ENCODE measurements around the gene YPEL3.

The YPEL3 gene

DNA sequence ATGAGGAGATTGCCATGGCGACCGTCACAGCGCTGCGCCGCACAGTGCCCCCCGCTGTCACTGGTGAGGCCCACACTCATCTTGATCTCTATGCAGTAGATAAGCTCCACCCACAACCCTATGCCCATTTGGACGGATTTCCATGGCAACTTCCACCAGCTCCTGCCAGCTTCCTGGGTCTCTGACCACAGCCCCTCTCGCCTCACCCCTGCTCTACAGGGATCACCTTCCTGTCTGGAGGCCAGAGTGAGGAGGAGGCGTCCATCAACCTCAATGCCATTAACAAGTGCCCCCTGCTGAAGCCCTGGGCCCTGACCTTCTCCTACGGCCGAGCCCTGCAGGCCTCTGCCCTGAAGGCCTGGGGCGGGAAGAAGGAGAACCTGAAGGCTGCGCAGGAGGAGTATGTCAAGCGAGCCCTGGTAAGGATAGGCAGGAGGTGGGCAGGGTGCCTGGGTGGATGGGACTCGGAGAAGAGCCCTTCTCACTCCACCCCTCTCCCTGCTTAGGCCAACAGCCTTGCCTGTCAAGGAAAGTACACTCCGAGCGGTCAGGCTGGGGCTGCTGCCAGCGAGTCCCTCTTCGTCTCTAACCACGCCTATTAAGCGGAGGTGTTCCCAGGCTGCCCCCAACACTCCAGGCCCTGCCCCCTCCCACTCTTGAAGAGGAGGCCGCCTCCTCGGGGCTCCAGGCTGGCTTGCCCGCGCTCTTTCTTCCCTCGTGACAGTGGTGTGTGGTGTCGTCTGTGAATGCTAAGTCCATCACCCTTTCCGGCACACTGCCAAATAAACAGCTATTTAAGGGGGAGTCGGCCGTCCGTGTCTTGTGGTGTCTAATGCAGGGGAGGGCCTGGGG, 26.2 kb downstream of the YPEL3 start:
- H3K4me2 ChIP-seq (ENCODE audit: low read length, poor library complexity, severe bottlenecking), result no peak overlapping the region
- no peak overlapping the region for H2BK120ac ChIP-seq (ENCODE audit: low read depth, low read length)
- no peak overlapping the region for H2BK5ac ChIP-seq (ENCODE audit: low read depth, low read length, poor library complexity, severe bottlenecking)
- no peak overlapping the region for H3K18ac ChIP-seq (ENCODE audit: low read depth in 1 of 2, low read length in 2 of 2)
- H3K36me3 ChIP-seq (ENCODE audit: control insufficient read depth in 1 of 2, insufficient read depth in 2 of 2, low read depth in 1 of 2, low read length in 2 of 2), result peaks cover 64 to 68% of the 10 kb centered on the region in 2 experiments
- H3K4me3 ChIP-seq (ENCODE audit: insufficient read depth in 1 of 2, low read depth in 1 of 2, low read length in 2 of 2), result peak overlapping the region in 1 of 2 experiments; percentile 63
- no peak overlapping the region for H3K23ac ChIP-seq (ENCODE audit: low read length in 2 of 2)
- H2AK5ac ChIP-seq (ENCODE audit: low read length, severe bottlenecking), result no peak overlapping the region
- DNase-seq, result no peak
- no peak overlapping the region for H3K27ac ChIP-seq (ENCODE audit: low read length, poor library complexity, severe bottlenecking)
- no peak overlapping the region for H2BK15ac ChIP-seq (ENCODE audit: low read depth, poor library complexity, severe bottlenecking)
- H3K14ac ChIP-seq (ENCODE audit: low read length in 2 of 2), result no peak overlapping the region
- WGBS, result 94% methylated on average over 26 of the region's 31 CpGs
- H3K4ac ChIP-seq (ENCODE audit: low read depth in 1 of 2, low read length in 2 of 2), result no peak overlapping the region
- peak overlapping the region; percentile 100 for H3K9ac ChIP-seq (ENCODE audit: low read length)
- H4K8ac ChIP-seq (ENCODE audit: low read length), result no peak overlapping the region
- H3K9me3 ChIP-seq (ENCODE audit: control insufficient read depth, low read length), result no peaks in the 10 kb centered on the region
- H2BK12ac ChIP-seq (ENCODE audit: low read length in 2 of 2), result no peak overlapping the region
- H2AFZ ChIP-seq (ENCODE audit: low read depth, low read length), result no peak overlapping the region
- no peaks in the 10 kb centered on the region for H3K27me3 ChIP-seq (ENCODE audit: control insufficient read depth in 1 of 2, insufficient read depth in 1 of 2, low read length in 2 of 2)
- peaks cover 10% of the 10 kb centered on the region for H3K79me1 ChIP-seq (replicated peaks; ENCODE audit: low read length, poor library complexity, severe bottlenecking)
- peaks cover 28% of the 10 kb centered on the region for H3K4me1 ChIP-seq (ENCODE audit: control insufficient read depth, insufficient read depth, low read depth, low read length)
- no peak overlapping the region for H4K91ac ChIP-seq (ENCODE audit: low read length)

DNA sequence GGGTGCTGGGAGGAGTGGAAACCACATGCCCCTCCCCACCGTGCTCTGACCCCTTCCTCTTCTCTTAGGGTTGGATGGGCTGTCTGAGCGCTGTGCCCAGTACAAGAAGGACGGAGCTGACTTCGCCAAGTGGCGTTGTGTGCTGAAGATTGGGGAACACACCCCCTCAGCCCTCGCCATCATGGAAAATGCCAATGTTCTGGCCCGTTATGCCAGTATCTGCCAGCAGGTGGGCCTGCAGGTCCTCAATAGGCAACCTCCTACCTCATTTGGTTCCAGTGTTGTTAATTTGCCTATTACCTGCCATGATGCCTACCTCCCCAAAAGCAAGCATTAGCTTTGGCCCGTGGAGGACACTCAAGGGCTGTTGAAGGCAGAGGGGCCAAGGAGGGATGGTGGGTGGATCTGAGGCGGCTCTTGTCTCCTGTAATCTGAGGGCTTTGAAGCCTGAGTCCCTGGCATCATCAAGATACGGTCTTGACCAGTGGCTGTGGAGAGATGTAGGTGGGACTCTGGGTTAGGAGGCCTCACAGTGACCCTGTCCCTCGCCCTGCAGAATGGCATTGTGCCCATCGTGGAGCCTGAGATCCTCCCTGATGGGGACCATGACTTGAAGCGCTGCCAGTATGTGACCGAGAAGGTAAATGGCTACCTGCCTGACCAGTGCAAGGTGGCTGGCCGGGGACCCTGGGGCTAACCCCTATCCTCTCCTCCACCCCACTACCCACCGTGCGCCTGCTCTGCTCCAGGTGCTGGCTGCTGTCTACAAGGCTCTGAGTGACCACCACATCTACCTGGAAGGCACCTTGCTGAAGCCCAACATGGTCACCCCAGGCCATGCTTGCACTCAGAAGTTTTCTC, 27.0 kb downstream of the YPEL3 start:
- Histone ChIP-seq H3K9me3 (ENCODE audit: control insufficient read depth, low read length) (no peaks in the 10 kb centered on the region), H3K23ac (ENCODE audit: low read length in 2 of 2) (peak overlapping the region in 1 of 2 experiments; percentile 40)
- WGBS, result 97% methylated on average over 17 of the region's 17 CpGs

DNA sequence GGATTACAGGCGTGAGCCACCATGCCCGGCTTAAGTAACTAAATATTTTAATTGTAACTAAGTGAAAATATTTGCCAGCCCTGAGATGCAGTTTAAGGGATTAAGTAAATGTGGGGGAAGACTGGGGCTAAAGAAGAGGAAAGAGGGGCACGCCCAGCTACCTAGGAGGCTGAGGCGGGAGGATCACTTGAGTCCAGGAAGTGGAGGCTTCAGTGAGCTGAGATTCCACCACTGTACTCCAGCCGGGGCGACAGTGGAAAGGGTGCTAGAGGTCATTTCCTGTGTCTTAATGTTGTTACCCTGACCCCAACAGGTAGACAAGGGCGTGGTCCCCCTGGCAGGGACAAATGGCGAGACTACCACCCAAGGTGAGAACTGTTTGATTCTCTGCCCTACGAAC, 27.7 kb downstream of the YPEL3 start:
- no peak overlapping the region for H2AK5ac ChIP-seq (ENCODE audit: low read length, severe bottlenecking)
- DNase-seq, result no peak
- peak overlapping the region in 1 of 2 experiments; percentile 40 for H3K23ac ChIP-seq (ENCODE audit: low read length in 2 of 2)
- peaks cover 60 to 65% of the 10 kb centered on the region in 2 experiments for H3K36me3 ChIP-seq (ENCODE audit: control insufficient read depth in 1 of 2, insufficient read depth in 2 of 2, low read depth in 1 of 2, low read length in 2 of 2)
- H3K4me1 ChIP-seq (ENCODE audit: control insufficient read depth, insufficient read depth, low read depth, low read length), result peaks cover 36% of the 10 kb centered on the region
- H3K9me3 ChIP-seq (ENCODE audit: control insufficient read depth, low read length), result no peaks in the 10 kb centered on the region
- H3K14ac ChIP-seq (ENCODE audit: low read length in 2 of 2), result peak overlapping the region in 1 of 2 experiments; percentile 19
- H3K18ac ChIP-seq (ENCODE audit: low read depth in 1 of 2, low read length in 2 of 2), result no peak overlapping the region
- no peak overlapping the region for H4K91ac ChIP-seq (ENCODE audit: low read length)
- H2BK12ac ChIP-seq (ENCODE audit: low read length in 2 of 2), result no peak overlapping the region
- 94% methylated on average over 9 of the region's 9 CpGs for WGBS
- H3K27me3 ChIP-seq (ENCODE audit: control insufficient read depth in 1 of 2, insufficient read depth in 1 of 2, low read length in 2 of 2), result no peaks in the 10 kb centered on the region
- no peak overlapping the region for H2BK5ac ChIP-seq (ENCODE audit: low read depth, low read length, poor library complexity, severe bottlenecking)
- H3K9ac ChIP-seq (ENCODE audit: low read length), result peak overlapping the region; percentile 100
- H3K79me1 ChIP-seq (replicated peaks; ENCODE audit: low read length, poor library complexity, severe bottlenecking), result peaks cover 11% of the 10 kb centered on the region
- no peak overlapping the region for H3K27ac ChIP-seq (ENCODE audit: low read length, poor library complexity, severe bottlenecking)
- H3K4ac ChIP-seq (ENCODE audit: low read depth in 1 of 2, low read length in 2 of 2), result no peak overlapping the region
- H2BK120ac ChIP-seq (ENCODE audit: low read depth, low read length), result no peak overlapping the region
- H4K8ac ChIP-seq (ENCODE audit: low read length), result peak overlapping the region; percentile 5
- no peak overlapping the region for H3K4me2 ChIP-seq (ENCODE audit: low read length, poor library complexity, severe bottlenecking)
- no peak overlapping the region for H2AFZ ChIP-seq (ENCODE audit: low read depth, low read length)
- no peak overlapping the region for H2BK15ac ChIP-seq (ENCODE audit: low read depth, poor library complexity, severe bottlenecking)
- H3K4me3 ChIP-seq (ENCODE audit: insufficient read depth in 1 of 2, low read depth in 1 of 2, low read length in 2 of 2), result peak overlapping the region; percentile 14 to 98

More for the DNA sequence above, 27.0 kb downstream of the YPEL3 start:
- Histone ChIP-seq H3K4me1 (ENCODE audit: control insufficient read depth, insufficient read depth, low read depth, low read length) (peaks cover 30% of the 10 kb centered on the region), H3K27me3 (ENCODE audit: control insufficient read depth in 1 of 2, insufficient read depth in 1 of 2, low read length in 2 of 2) (no peaks in the 10 kb centered on the region), H2BK120ac (ENCODE audit: low read depth, low read length) (no peak overlapping the region), H2BK12ac (ENCODE audit: low read length in 2 of 2) (no peak overlapping the region), H3K27ac (ENCODE audit: low read length, poor library complexity, severe bottlenecking) (no peak overlapping the region), H3K4me3 (ENCODE audit: insufficient read depth in 1 of 2, low read depth in 1 of 2, low read length in 2 of 2) (peak overlapping the region in 1 of 2 experiments; percentile 98), H3K36me3 (ENCODE audit: control insufficient read depth in 1 of 2, insufficient read depth in 2 of 2, low read depth in 1 of 2, low read length in 2 of 2) (peaks cover 64 to 68% of the 10 kb centered on the region in 2 experiments), H3K4me2 (ENCODE audit: low read length, poor library complexity, severe bottlenecking) (no peak overlapping the region), H3K79me1 (replicated peaks; ENCODE audit: low read length, poor library complexity, severe bottlenecking) (peaks cover 10% of the 10 kb centered on the region), H3K18ac (ENCODE audit: low read depth in 1 of 2, low read length in 2 of 2) (no peak overlapping the region), H3K9ac (ENCODE audit: low read length) (peak overlapping the region; percentile 100), H2AK5ac (ENCODE audit: low read length, severe bottlenecking) (no peak overlapping the region), H3K14ac (ENCODE audit: low read length in 2 of 2) (no peak overlapping the region), H2BK5ac (ENCODE audit: low read depth, low read length, poor library complexity, severe bottlenecking) (no peak overlapping the region), H4K8ac (ENCODE audit: low read length) (peak overlapping the region; percentile 5), H4K91ac (ENCODE audit: low read length) (no peak overlapping the region), H2AFZ (ENCODE audit: low read depth, low read length) (no peak overlapping the region), H2BK15ac (ENCODE audit: low read depth, poor library complexity, severe bottlenecking) (no peak overlapping the region), H3K4ac (ENCODE audit: low read depth in 1 of 2, low read length in 2 of 2) (no peak overlapping the region)
- DNase-seq, result peak; percentile 59

DNA sequence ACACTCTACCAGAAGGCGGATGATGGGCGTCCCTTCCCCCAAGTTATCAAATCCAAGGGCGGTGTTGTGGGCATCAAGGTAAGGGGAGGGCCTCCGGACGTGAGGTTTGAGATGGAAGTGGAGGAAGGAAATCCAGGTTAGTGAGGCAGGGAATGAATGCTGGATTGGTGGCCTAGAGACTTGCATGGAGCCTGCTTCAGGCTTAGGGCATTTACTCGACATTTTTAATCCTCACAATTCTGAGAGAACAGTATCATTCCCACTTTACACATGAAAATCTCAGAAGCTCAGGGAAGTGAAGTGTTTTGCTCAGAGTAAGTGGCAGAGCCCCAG, 28.5 kb downstream of the YPEL3 start:
- Histone ChIP-seq H3K4me3 (ENCODE audit: insufficient read depth in 1 of 2, low read depth in 1 of 2, low read length in 2 of 2) (peak overlapping the region; percentile 48 to 98), H2BK15ac (ENCODE audit: low read depth, poor library complexity, severe bottlenecking) (no peak overlapping the region)

More for the DNA sequence above, 28.5 kb downstream of the YPEL3 start:
- no peak overlapping the region for H3K14ac ChIP-seq (ENCODE audit: low read length in 2 of 2)
- H3K23ac ChIP-seq (ENCODE audit: low read length in 2 of 2), result no peak overlapping the region
- H3K4ac ChIP-seq (ENCODE audit: low read depth in 1 of 2, low read length in 2 of 2), result no peak overlapping the region
- no peak overlapping the region for H2BK12ac ChIP-seq (ENCODE audit: low read length in 2 of 2)
- no peak overlapping the region for H2AK5ac ChIP-seq (ENCODE audit: low read length, severe bottlenecking)
- H4K8ac ChIP-seq (ENCODE audit: low read length), result no peak overlapping the region
- no peak overlapping the region for H2BK5ac ChIP-seq (ENCODE audit: low read depth, low read length, poor library complexity, severe bottlenecking)
- H3K27me3 ChIP-seq (ENCODE audit: control insufficient read depth in 1 of 2, insufficient read depth in 1 of 2, low read length in 2 of 2), result no peaks in the 10 kb centered on the region
- H3K4me2 ChIP-seq (ENCODE audit: low read length, poor library complexity, severe bottlenecking), result peak overlapping the region; percentile 98
- DNase-seq, result no peak
- no peak overlapping the region for H2BK120ac ChIP-seq (ENCODE audit: low read depth, low read length)
- H3K18ac ChIP-seq (ENCODE audit: low read depth in 1 of 2, low read length in 2 of 2), result no peak overlapping the region
- H3K9me3 ChIP-seq (ENCODE audit: control insufficient read depth, low read length), result no peaks in the 10 kb centered on the region
- H3K27ac ChIP-seq (ENCODE audit: low read length, poor library complexity, severe bottlenecking), result no peak overlapping the region
- no peak overlapping the region for H2AFZ ChIP-seq (ENCODE audit: low read depth, low read length)
- H4K91ac ChIP-seq (ENCODE audit: low read length), result no peak overlapping the region
- H3K9ac ChIP-seq (ENCODE audit: low read length), result peak overlapping the region; percentile 100
- H3K4me1 ChIP-seq (ENCODE audit: control insufficient read depth, insufficient read depth, low read depth, low read length), result peaks cover 36% of the 10 kb centered on the region
- H3K79me1 ChIP-seq (replicated peaks; ENCODE audit: low read length, poor library complexity, severe bottlenecking), result peaks cover 12% of the 10 kb centered on the region
- H3K36me3 ChIP-seq (ENCODE audit: control insufficient read depth in 1 of 2, insufficient read depth in 2 of 2, low read depth in 1 of 2, low read length in 2 of 2), result peaks cover 53 to 59% of the 10 kb centered on the region in 2 experiments
- WGBS, result 91% methylated on average over 6 of the region's 6 CpGs
